GM12878 (cell line): Measurements from ENCODE around the gene ARMCX4.
"Not testable (repeated sequence)": the region's sequence is repeated elsewhere in the genome, so short reads cannot be mapped to it uniquely, and the experiment has no call there.

Experiments used
- CTCF ChIP-seq, 3 experiments: IDR thresholded peaks in 2 of 3; conservative IDR thresholded peaks in 1 of 3; 2 replicates each; pipeline ENCODE4 v1.5.1; 2011; ENCODE audit warnings: low read depth in 3 of 3, low read length in 3 of 3, mild to moderate bottlenecking in 3 of 3, control low read depth in 2 of 3, moderate library complexity in 2 of 3, inconsistent platforms in 1 of 3, mixed read lengths in 1 of 3; ENCODE audit not compliant: control insufficient read depth in 2 of 3, insufficient read depth in 1 of 3; ENCODE audit errors: extremely low read depth in 1 of 3
- EZH2 ChIP-seq: IDR thresholded peaks from 2 replicates; pipeline ENCODE4 v1.6.1; 2012; ENCODE audit warnings: low read depth, mild to moderate bottlenecking, control low read depth, inconsistent platforms, low read length, borderline replicate concordance; ENCODE audit not compliant: control insufficient read depth
- JUND ChIP-seq: IDR thresholded peaks from 2 replicates; pipeline ENCODE4 v1.6.1; 2012; ENCODE audit warnings: low read depth, mild to moderate bottlenecking, low read length, improper control_type of control experiment, moderate library complexity
- POLR2A ChIP-seq: IDR thresholded peaks from 2 replicates; pipeline ENCODE4 v1.6.1; 2011; ENCODE audit warnings: low read depth, mild to moderate bottlenecking, low read length
- POLR2AphosphoS5 ChIP-seq: IDR thresholded peaks from 2 replicates; pipeline ENCODE4 v1.6.1; 2011; ENCODE audit warnings: mild to moderate bottlenecking, low read length, inconsistent platforms
- RAD21 ChIP-seq: IDR thresholded peaks from 2 replicates; pipeline ENCODE4 v1.6.1; 2011; ENCODE audit warnings: mild to moderate bottlenecking, low read depth, low read length, moderate library complexity; ENCODE audit not compliant: insufficient read depth
- USF2 ChIP-seq: IDR thresholded peaks from 2 replicates; pipeline ENCODE4 v1.6.1; 2011; ENCODE audit warnings: low read depth, low read length, improper control_type of control experiment, borderline replicate concordance

- not testable (repeated sequence) for TF ChIP-seq JUND; USF2; POLR2A; EZH2; CTCF (IDR thresholded peaks at IDR 0.05 in 2 of 3, conservative IDR thresholded peaks at IDR 0.05 in 1 of 3; ENCODE audit: control insufficient read depth in 2 of 3, extremely low read depth in 1 of 3, insufficient read depth in 1 of 3, low read depth in 3 of 3, low read length in 3 of 3); POLR2AphosphoS5; RAD21
Observed at GRCh38 chrX:101502929-101503328, 17.7 kb downstream of the ARMCX4 start.
